Right ventricle myocardium inferior (tissue), 1 donor: ENCODE measurements around the gene SLC16A1. TPM values are rescaled to one million over a fixed set of nuclear protein-coding genes. Genes with fewer than 3 reads are reported as not detected.

Experiments
- ATAC-seq: fragments of 200-7000 bp; cut with Tn5 transposase; one replicate; pipeline ENCODE4 v1.9.1; 2020; ENCODE audit warnings: mild to moderate bottlenecking, moderate library complexity
- DNase-seq: peaks from one replicate; pipeline ENCODE4 v3.0.0; 2021; ENCODE audit errors: missing footprints
- intact Hi-C: fragments of 100-400 bp; cut with DNase I; formaldehyde crosslinking; loops from one replicate; pipeline ENCODE4 v1.11.0; 2022
- total RNA-seq: library from RNA; stranded (reverse); fragmentation: NEBNext Ultra II Directional; extraction: Animal tissue kit (Norgen Biotek cat#: 25700); gene quantifications from one replicate; pipeline ENCODE4 v1.2.1, GENCODE V29; 2021
- donor health status: DM: no; HTN: yes; CAD: no; lungs with severe emphysema.

SLC16A1 gene
- total RNA-seq, 1 donor from 2014 or later: 137 TPM

DNA sequence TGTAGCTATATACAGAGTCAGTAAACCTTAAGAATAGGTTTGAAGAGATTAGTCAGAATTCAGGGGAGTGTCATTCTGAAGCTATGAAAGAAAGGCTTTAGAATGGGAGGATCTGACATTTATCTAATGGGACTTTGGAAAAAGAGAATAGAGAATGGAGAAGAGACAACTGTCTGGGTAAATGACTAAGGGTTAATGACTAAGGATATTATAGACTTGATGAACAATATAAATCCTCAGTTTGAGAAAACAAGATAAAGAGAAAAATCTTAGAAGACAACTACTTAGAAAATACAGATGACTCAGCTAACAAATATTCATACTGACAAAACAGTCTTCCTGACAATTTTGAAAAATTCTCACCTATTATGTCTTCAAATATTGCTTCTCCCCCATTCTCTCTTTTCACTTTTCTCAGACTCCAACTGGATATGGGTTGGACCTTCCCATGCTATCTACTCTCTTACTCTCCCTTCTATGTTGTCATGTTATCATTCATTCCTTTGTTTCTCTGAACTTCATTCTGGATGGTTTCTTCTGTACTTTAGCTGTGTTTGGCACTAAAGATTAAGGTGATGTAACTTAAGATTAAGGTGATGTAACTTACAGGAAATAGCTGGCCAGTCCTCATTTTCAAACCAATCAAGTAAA is 20.4 kb downstream of the SLC16A1 start:
- DNase-seq (no peak), ATAC-seq (no peak)
- intact Hi-C loops: no loop called here

- intact Hi-C loops: no loop called here
- ATAC-seq (no peak), DNase-seq (no peak)
Observed at GRCh38 chr1:112934577-112934976, 21.4 kb downstream of the SLC16A1 start.

GRCh38 chr1:112933820-112934571 is 22.0 kb downstream of the SLC16A1 start:
- DNase-seq (no peak), ATAC-seq (no peak)
- intact Hi-C loops: no loop called here

GRCh38 chr1:112929979-112930378 is 26.0 kb downstream of the SLC16A1 start:
- intact Hi-C loops: no loop called here
- ATAC-seq: no peak
- DNase-seq: no peak

GRCh38 chr1:112927462-112927990 is 28.5 kb downstream of the SLC16A1 start:
- intact Hi-C loops: no loop called here
- no peak for DNase-seq
- ATAC-seq: no peak

DNA sequence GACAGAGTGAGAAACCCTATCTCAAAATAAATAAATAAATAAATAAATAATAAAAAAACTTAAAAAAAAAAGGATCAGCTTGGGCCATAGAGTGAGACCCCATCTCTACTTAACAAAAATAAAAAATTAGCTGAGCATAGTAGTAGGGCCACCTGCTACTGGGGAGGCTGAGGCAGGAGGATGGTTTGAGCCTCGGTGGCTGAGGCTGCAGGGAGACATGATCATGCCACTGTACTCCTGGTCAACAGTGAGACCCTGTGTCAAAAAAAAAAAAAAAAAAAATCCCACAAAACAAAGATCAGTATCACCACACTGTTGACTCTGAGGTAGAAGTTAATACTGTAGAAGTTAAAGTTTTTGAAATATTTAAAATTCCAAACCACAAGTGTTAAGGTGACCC is 29.1 kb downstream of the SLC16A1 start:
- no peak for ATAC-seq
- no peak for DNase-seq
- intact Hi-C loops: no loop called here

- DNase-seq: no peak
- intact Hi-C loops: no loop called here
- no peak for ATAC-seq
Observed at GRCh38 chr1:112925015-112925414, 31.0 kb downstream of the SLC16A1 start.

- no peak for DNase-seq
- intact Hi-C loops: no loop called here
- no peak for ATAC-seq
Observed at GRCh38 chr1:112923959-112924349, 32.0 kb downstream of the SLC16A1 start.

GRCh38 chr1:112923234-112923958 is 32.6 kb downstream of the SLC16A1 start:
- DNase-seq (no peak), ATAC-seq (peak; percentile 61)
- intact Hi-C loops: no loop called here

GRCh38 chr1:112911506-112912220 is 44.3 kb downstream of the SLC16A1 start:
- no peak for ATAC-seq
- no peak for DNase-seq
- intact Hi-C loops: no loop called here

DNA sequence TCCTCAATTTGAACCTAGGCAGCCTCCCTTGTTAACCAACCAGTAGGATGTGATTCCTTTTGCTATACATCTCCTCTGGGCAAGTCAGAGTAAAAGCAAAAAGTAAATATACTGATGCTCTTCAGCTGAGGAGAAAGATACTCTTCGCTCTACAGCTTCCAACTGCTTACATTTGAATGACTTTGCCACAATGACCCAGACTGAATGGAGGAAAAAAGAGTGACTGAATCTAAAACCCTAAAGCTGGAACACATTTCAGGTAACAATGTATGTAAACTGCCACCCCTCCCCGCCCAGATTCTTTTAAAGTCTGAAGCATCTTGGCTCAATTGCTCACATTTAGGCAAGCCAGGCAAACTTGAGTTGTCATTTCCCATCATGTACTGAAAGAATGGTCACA is 46.1 kb downstream of the SLC16A1 start:
- DNase-seq: no peak
- ATAC-seq: no peak
- intact Hi-C loops: no loop called here

- intact Hi-C loops: no loop called here
- no peak for DNase-seq
- no peak for ATAC-seq
Observed at GRCh38 chr1:112906150-112906698, 49.8 kb downstream of the SLC16A1 start.

GRCh38 chr1:112905395-112906149 is 50.4 kb downstream of the SLC16A1 start:
- intact Hi-C loops: no loop called here
- DNase-seq (no peak), ATAC-seq (no peak)

DNA sequence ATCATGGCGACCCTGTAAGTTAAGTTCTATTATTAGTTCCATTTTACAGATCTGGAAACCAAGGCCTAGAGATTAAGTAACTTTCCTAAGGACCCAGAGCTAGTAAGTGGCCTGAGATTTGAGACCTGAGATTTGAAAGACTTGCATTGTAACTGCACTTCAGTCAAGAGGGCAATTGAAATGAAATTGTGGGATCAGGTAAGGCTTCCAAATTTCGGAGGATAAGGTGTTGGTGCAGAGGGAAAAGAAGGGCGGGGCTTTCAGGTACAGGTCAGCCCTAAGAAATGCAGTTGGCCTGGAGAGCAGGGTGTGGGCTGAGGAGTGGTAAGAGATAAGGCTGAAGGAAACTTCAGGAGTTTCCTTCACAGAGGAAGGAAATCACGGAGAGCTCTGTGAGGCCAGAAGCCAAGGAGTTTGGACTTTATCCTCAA is 51.1 kb downstream of the SLC16A1 start:
- DNase-seq (no peak), ATAC-seq (no peak)
- intact Hi-C loops: no loop called here

GRCh38 chr1:112904071-112904830 is 51.7 kb downstream of the SLC16A1 start:
- no peak for ATAC-seq

DNA sequence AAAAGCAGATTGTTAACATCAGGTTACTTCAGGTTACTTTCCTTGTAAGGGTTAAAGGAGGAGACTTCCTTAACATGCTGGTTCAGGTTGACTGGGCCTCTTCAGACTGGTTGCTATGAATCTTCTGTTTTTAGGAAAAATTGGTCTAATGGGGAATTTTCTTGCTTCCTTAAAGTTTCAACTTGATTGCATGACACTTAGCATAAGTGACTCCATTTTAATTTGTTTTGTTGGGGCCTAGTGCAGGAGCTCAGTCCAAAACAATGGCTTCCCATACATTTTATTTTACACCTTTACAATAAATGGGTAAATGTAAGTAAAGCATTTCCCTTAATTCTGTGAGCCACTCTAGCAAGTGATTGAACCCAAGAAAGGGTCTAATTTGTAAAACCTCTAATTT is 53.8 kb downstream of the SLC16A1 start:
- no peak for ATAC-seq
- intact Hi-C loops: no loop called here
- no peak for DNase-seq

More at GRCh38 chr1:112904071-112904830, 51.7 kb downstream of the SLC16A1 start:
- DNase-seq: no peak
- intact Hi-C loops: no loop called here

GRCh38 chr1:112901387-112901786 is 54.6 kb downstream of the SLC16A1 start:
- DNase-seq (no peak), ATAC-seq (no peak)
- intact Hi-C loops: no loop called here
